Measurements from ENCODE around the gene DNAJC10. TPM values are rescaled to one million over a fixed set of nuclear protein-coding genes. Genes with fewer than 3 reads are reported as not detected.

DNAJC10 gene
- total RNA-seq, 2 experiments from 2014 or later: 117 to 227 TPM

- POLR2A ChIA-PET: interaction anchor here (1.0 to 1.9 kb wide), 3 partner anchors 46 to 312 kb away, joined by 3 to 7 read pairs (median 5); no protein-coding TSS in a partner anchor
- peak; percentile 47; the same call in 1 of the 2 replicates for TF ChIP-seq CTCF (conservative IDR thresholded peaks at IDR 0.05; ENCODE audit: low read length)
- no peak for TF ChIP-seq EZH2phosphoT487 (IDR thresholded peaks at IDR 0.05; ENCODE audit: borderline replicate concordance, low read depth, low read length)
- no peaks in the 10 kb centered on the region for H3K9me3 ChIP-seq (ENCODE audit: low read length)
- no TSS peak for BruUV-seq (replicated peaks)
- no peaks in the 10 kb centered on the region for H3K36me3 ChIP-seq (ENCODE audit: insufficient read depth, low read length)
- H2AFZ ChIP-seq (ENCODE audit: low read length): no peak overlapping the region
- no peaks in the 10 kb centered on the region for H4K20me1 ChIP-seq (ENCODE audit: insufficient read depth, low read length)
- intact Hi-C loops (cut with micrococcal nuclease; ENCODE audit: unreplicated experiment): loop anchor here (2.0 to 5.0 kb wide), 2 partner anchors 50 to 313 kb away; partner anchors contain the start of gene DNAJC10
- H3K9me2 ChIP-seq (ENCODE audit: insufficient read depth, low read length): no peaks in the 10 kb centered on the region
- no peak overlapping the region for H3K27ac ChIP-seq (ENCODE audit: low read depth, low read length, poor library complexity, severe bottlenecking)
- CTCF ChIA-PET (ENCODE audit: unreplicated experiment): no interaction called here
- DNase-seq (ENCODE audit: low spot score): no peak
- no peaks in the 10 kb centered on the region for H3K79me2 ChIP-seq (ENCODE audit: insufficient read depth, low read depth, low read length)
- no peaks in the 10 kb centered on the region for H3K4me1 ChIP-seq (ENCODE audit: insufficient read depth, low read length, poor library complexity, severe bottlenecking)
- H3K4me3 ChIP-seq (ENCODE audit: low read depth, low read length, poor library complexity, severe bottlenecking): no peak overlapping the region
- no peak overlapping the region for H3K4me2 ChIP-seq (ENCODE audit: low read length)
Measured at GRCh38 chr2:182667315-182667695, 48.8 kb upstream of the DNAJC10 start.

GRCh38 chr2:182668671-182669070 is 47.4 kb upstream of the DNAJC10 start:
- no peak for DNase-seq (ENCODE audit: low spot score)
- no peak overlapping the region for H3K4me3 ChIP-seq (ENCODE audit: low read depth, low read length, poor library complexity, severe bottlenecking)
- H3K4me2 ChIP-seq (ENCODE audit: low read length): no peak overlapping the region
- H3K4me1 ChIP-seq (ENCODE audit: insufficient read depth, low read length, poor library complexity, severe bottlenecking): no peaks in the 10 kb centered on the region
- no peaks in the 10 kb centered on the region for H3K9me2 ChIP-seq (ENCODE audit: insufficient read depth, low read length)
- H2AFZ ChIP-seq (ENCODE audit: low read length): no peak overlapping the region
- ChIA-PET CTCF (ENCODE audit: unreplicated experiment) (interaction anchor here (0.6 kb wide), 1 partner anchor 39 kb away, joined by 5 read pairs; no protein-coding TSS in a partner anchor), POLR2A (interaction anchor here (0.6 kb wide), 1 partner anchor 19 kb away, joined by 4 read pairs; no protein-coding TSS in a partner anchor)
- no peaks in the 10 kb centered on the region for H3K9me3 ChIP-seq (ENCODE audit: low read length)
- no peaks in the 10 kb centered on the region for H4K20me1 ChIP-seq (ENCODE audit: insufficient read depth, low read length)
- TF ChIP-seq EZH2phosphoT487 (IDR thresholded peaks at IDR 0.05; ENCODE audit: borderline replicate concordance, low read depth, low read length) (no peak), CTCF (conservative IDR thresholded peaks at IDR 0.05; ENCODE audit: low read length) (no peak)
- H3K27ac ChIP-seq (ENCODE audit: low read depth, low read length, poor library complexity, severe bottlenecking): no peak overlapping the region
- H3K79me2 ChIP-seq (ENCODE audit: insufficient read depth, low read depth, low read length): no peaks in the 10 kb centered on the region
- no peaks in the 10 kb centered on the region for H3K36me3 ChIP-seq (ENCODE audit: insufficient read depth, low read length)
- no TSS peak for BruUV-seq (replicated peaks)
- intact Hi-C loops (cut with micrococcal nuclease; ENCODE audit: unreplicated experiment): loop anchor here (5.0 kb wide), 1 partner anchor 49 kb away; the partner anchor contains the start of gene DNAJC10

GRCh38 chr2:182672466-182673165 is 43.4 kb upstream of the DNAJC10 start:
- CTCF ChIA-PET (ENCODE audit: unreplicated experiment): no interaction called here
- BruUV-seq (replicated peaks): no TSS peak
- no peak overlapping the region for H3K4me2 ChIP-seq (ENCODE audit: low read length)

More at GRCh38 chr2:182672466-182673165, 43.4 kb upstream of the DNAJC10 start:
- TF ChIP-seq CTCF (conservative IDR thresholded peaks at IDR 0.05; ENCODE audit: low read length): no peak
- Histone ChIP-seq H4K20me1 (ENCODE audit: insufficient read depth, low read length) (no peaks in the 10 kb centered on the region), H2AFZ (ENCODE audit: low read length) (no peak overlapping the region), H3K9me3 (ENCODE audit: low read length) (no peaks in the 10 kb centered on the region), H3K9me2 (ENCODE audit: insufficient read depth, low read length) (no peaks in the 10 kb centered on the region), H3K36me3 (ENCODE audit: insufficient read depth, low read length) (no peaks in the 10 kb centered on the region), H3K4me1 (ENCODE audit: insufficient read depth, low read length, poor library complexity, severe bottlenecking) (no peaks in the 10 kb centered on the region), H3K4me3 (ENCODE audit: low read depth, low read length, poor library complexity, severe bottlenecking) (no peak overlapping the region), H3K27ac (ENCODE audit: low read depth, low read length, poor library complexity, severe bottlenecking) (no peak overlapping the region), H3K79me2 (ENCODE audit: insufficient read depth, low read depth, low read length) (no peaks in the 10 kb centered on the region)
- POLR2A ChIA-PET: interaction anchor here (0.7 to 1.1 kb wide), 2 partner anchors 42 to 466 kb away, joined by 3 read pairs; no protein-coding TSS in a partner anchor
- DNase-seq (ENCODE audit: low spot score): no peak
- intact Hi-C loops (cut with micrococcal nuclease; ENCODE audit: unreplicated experiment): no loop called here
